ENCODE results near the gene OR5D18. TPM values are rescaled to one million over a fixed set of nuclear protein-coding genes. Genes with fewer than 3 reads are reported as not detected.

OR5D18 gene
- total RNA-seq, 6 experiments from 2014 or later: not detected

DNA sequence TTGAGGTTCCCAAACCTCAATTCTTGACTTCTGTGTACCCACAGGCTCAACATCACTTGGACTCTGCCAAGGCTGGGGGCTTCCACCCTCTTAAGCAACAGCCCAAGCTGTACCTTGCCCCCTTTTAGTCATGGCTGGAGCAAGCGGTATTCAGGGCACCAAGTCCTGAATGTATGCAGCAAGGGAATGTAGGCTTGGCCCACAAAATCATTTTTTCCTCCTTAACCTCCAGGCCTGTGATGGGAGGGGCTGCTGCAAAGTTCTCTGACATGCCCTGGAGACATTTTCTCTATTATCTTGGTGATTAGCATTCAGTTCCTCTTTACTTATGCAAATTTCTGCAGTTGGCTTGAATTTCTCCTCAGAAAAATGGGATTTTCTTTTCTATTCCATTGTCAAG lies 13.2 kb upstream of the OR5D18 start:
- intact Hi-C loops (cut with DNase I): no loop called here
- no peak for TF ChIP-seq POLR2A (IDR thresholded peaks at IDR 0.05)
- TF ChIP-seq, protein P1, sequence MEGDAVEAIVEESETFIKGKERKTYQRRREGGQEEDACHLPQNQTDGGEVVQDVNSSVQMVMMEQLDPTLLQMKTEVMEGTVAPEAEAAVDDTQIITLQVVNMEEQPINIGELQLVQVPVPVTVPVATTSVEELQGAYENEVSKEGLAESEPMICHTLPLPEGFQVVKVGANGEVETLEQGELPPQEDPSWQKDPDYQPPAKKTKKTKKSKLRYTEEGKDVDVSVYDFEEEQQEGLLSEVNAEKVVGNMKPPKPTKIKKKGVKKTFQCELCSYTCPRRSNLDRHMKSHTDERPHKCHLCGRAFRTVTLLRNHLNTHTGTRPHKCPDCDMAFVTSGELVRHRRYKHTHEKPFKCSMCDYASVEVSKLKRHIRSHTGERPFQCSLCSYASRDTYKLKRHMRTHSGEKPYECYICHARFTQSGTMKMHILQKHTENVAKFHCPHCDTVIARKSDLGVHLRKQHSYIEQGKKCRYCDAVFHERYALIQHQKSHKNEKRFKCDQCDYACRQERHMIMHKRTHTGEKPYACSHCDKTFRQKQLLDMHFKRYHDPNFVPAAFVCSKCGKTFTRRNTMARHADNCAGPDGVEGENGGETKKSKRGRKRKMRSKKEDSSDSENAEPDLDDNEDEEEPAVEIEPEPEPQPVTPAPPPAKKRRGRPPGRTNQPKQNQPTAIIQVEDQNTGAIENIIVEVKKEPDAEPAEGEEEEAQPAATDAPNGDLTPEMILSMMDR (IDR thresholded peaks at IDR 0.05): no peak
- no peak overlapping the region for H3K27ac ChIP-seq
- H3K9me3 ChIP-seq: no peaks in the 10 kb centered on the region
- no peaks in the 10 kb centered on the region for H3K36me3 ChIP-seq
- no peaks in the 10 kb centered on the region for H3K4me1 ChIP-seq
- ATAC-seq (no peak), DNase-seq (no peak)
- WGBS (ENCODE audit: insufficient coverage, low coverage, low lambda C conversion rate, missing lambda C conversion rate): no CpG with 5 or more reads among the region's 1 CpG
- no peaks in the 10 kb centered on the region for H3K27me3 ChIP-seq
- no peak overlapping the region for H3K4me3 ChIP-seq

DNA sequence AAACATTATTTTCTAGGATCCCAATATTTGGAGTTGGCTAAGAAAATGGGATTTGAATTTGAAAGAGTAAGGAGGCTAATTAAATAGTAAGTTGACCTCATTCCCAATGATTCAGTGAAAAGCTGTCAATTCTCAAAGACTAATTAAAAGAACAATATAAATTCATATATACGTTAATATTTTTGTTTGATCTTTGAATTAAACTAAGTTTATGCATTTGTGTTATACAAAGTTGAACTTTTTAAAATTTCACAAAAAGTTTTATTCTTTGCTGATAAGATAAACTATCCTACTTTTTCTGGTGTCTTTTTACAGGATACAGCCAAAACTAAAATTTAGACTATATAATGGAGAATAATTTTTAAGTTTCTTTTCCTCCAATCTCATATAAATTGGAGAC lies 8.4 kb upstream of the OR5D18 start, which contains the start of gene OR5L1:
TSS of gene OR5L1 (plus strand) at position 301 of the 400 bp plus-strand sequence. CDS start 100 bp downstream, outside the sequence.
- Histone ChIP-seq H3K4me3 (no peak within 1 kb of the TSS), H3K9me3 (no peaks in the 10 kb centered on the region), H3K27me3 (no peaks in the 10 kb centered on the region), H3K27ac (no peak within 1 kb of the TSS), H3K4me1 (no peaks in the 10 kb centered on the region), H3K36me3 (no peaks in the 10 kb centered on the region)
- DNase-seq (no peak), ATAC-seq (no peak)
- 17% methylated on average over 1 of the region's 1 CpG for WGBS (ENCODE audit: insufficient coverage, low coverage, low lambda C conversion rate, missing lambda C conversion rate)
- TF ChIP-seq POLR2A (IDR thresholded peaks at IDR 0.05): no peak
- TF ChIP-seq, protein P1 (IDR thresholded peaks at IDR 0.05): no peak
- intact Hi-C loops (cut with DNase I): no loop called here

DNA sequence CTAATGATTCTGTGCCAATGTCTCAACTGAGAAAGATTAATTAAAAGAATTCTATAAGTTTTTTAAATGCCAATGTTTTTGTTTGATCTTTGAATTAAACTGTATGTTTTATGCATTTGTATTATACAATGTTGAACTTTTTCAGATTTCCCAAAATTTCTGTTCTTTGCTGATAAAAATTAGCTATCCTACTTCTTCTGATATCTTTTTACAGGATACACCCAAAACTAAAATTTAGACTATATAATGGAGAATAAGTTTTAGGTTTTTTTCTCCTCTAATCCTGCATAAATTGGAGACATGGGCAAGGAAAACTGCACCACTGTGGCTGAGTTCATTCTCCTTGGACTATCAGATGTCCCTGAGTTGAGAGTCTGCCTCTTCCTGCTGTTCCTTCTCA lies 7.5 kb downstream of the OR5D18 start, which contains the start of gene OR5L2:
TSS of gene OR5L2 (plus strand) at position 301 of the 400 bp plus-strand sequence. CDS start at position 301, 0 bp downstream.
- TF ChIP-seq, protein P1 (IDR thresholded peaks at IDR 0.05): no peak
- no peak for TF ChIP-seq POLR2A (IDR thresholded peaks at IDR 0.05)
- ATAC-seq: no peak
- intact Hi-C loops (cut with DNase I): no loop called here
- Histone ChIP-seq H3K36me3 (no peaks in the 10 kb centered on the region), H3K4me1 (no peaks in the 10 kb centered on the region), H3K4me3 (no peak within 1 kb of the TSS), H3K27ac (no peak within 1 kb of the TSS), H3K27me3 (no peaks in the 10 kb centered on the region), H3K9me3 (no peaks in the 10 kb centered on the region)
- DNase-seq: no peak

DNA sequence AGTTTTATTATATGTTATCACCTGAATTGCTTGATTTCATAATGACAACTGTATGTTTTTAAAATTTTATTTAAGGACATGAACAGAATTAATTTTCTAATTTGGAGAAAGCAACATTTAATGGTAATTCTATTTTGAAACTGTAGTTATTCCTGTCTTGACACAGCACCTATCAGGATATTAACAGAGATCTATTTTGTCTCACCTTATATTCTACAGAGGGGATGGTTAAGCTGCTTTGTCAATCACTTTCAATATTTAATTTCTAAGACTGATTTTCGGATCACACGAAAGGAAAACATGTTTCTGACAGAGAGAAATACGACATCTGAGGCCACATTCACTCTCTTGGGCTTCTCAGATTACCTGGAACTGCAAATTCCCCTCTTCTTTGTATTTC lies 19.0 kb downstream of the OR5D18 start, which contains the start of gene OR5D16:
TSS of gene OR5D16 (plus strand) at position 301 of the 400 bp plus-strand sequence. CDS start at position 301, 0 bp downstream.
- no peak for TF ChIP-seq POLR2A (IDR thresholded peaks at IDR 0.05)
- TF ChIP-seq, protein P1 (IDR thresholded peaks at IDR 0.05): no peak
- WGBS (ENCODE audit: insufficient coverage, low coverage, low lambda C conversion rate, missing lambda C conversion rate): 15% methylated on average over 3 of the region's 3 CpGs
- DNase-seq (no peak), ATAC-seq (no peak)
- no peaks in the 10 kb centered on the region for H3K9me3 ChIP-seq
- intact Hi-C loops (cut with DNase I): no loop called here
- no peaks in the 10 kb centered on the region for H3K36me3 ChIP-seq
- H3K27ac ChIP-seq: no peak within 1 kb of the TSS
- no peaks in the 10 kb centered on the region for H3K27me3 ChIP-seq
- no peak within 1 kb of the TSS for H3K4me3 ChIP-seq
- no peaks in the 10 kb centered on the region for H3K4me1 ChIP-seq

DNA sequence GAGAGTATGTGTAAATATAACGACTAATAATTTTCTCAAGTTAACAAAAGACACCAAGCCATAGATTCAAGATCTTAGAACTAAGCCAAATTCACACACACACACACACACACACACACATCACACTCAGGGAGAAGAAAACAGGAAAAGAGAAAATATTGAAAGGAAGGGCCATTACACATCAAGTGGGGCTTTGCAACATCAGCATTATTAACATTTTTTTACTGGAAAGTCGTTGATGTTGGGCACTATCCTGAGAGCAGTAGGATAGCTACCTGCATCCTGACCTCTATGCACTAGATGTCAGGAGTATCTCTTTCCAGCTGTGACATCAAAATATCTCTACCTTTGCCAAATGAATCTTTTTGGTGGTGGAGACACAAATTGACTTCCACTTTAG lies 28.0 kb downstream of the OR5D18 start:
- Histone ChIP-seq H3K9me3 (no peaks in the 10 kb centered on the region), H3K4me1 (no peaks in the 10 kb centered on the region), H3K4me3 (no peak overlapping the region), H3K27ac (no peak overlapping the region), H3K27me3 (no peaks in the 10 kb centered on the region), H3K36me3 (no peaks in the 10 kb centered on the region)
- intact Hi-C loops (cut with DNase I): no loop called here
- no peak for ATAC-seq
- DNase-seq: no peak
- WGBS (ENCODE audit: insufficient coverage, low coverage, low lambda C conversion rate, missing lambda C conversion rate): 34% methylated on average over 2 of the region's 2 CpGs
- TF ChIP-seq, protein P1 (IDR thresholded peaks at IDR 0.05): no peak
- no peak for TF ChIP-seq POLR2A (IDR thresholded peaks at IDR 0.05)
